ENCODE data around the gene GABARAPL2. TPM values are rescaled to one million over a fixed set of nuclear protein-coding genes. Genes with fewer than 3 reads are reported as not detected.

Gene GABARAPL2, protein sequence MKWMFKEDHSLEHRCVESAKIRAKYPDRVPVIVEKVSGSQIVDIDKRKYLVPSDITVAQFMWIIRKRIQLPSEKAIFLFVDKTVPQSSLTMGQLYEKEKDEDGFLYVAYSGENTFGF
- 10 to 100 TPM; 52.0 to 80.9 (median 61.9) TPM for total RNA-seq

DNA sequence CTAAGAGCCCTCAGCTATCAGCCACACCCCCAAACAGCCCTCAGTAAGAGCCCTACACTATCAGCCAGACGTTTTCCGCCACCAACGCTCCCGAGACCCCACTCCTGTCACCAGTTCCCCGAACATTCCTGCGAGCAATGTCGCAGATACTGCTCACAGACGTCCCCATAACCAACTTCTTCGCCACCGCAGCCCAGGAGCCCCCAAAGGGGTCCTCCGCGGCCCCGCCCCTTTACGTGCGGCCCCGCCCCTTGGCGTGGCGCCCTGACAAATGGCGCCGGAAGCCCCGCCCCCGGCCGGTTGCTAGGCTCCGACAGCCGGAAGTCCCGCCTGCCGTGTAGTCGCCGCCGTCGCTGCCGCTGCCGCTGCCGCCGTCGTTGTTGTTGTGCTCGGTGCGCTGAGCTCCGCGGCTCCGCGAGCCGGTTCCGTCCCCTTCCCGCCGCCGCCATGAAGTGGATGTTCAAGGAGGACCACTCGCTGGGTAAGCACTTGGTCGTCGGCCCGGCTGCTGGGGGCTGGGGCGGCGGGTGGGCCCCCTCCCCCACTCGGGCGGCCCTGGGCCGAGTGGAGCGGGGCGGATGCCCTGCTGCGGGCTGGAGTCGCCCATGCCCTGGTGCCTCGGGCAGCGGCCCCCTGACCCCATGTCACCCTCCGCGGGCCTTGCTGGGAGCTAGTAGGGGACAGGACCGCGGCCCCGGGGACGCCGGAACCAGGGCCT is at the start of gene GABARAPL2:
GABARAPL2 (plus strand) TSS at position 340 of the 718 bp plus-strand sequence; CDS start at position 448, 108 bp downstream.
- peaks cover 0 to 35% (median 7%) of the 10 kb centered on the region in 4 donors for H3K4me1 ChIP-seq
- peak; percentile 52 to 76 for TF ChIP-seq POLR2A (IDR thresholded peaks at IDR 0.05)
- TF ChIP-seq, protein P1, sequence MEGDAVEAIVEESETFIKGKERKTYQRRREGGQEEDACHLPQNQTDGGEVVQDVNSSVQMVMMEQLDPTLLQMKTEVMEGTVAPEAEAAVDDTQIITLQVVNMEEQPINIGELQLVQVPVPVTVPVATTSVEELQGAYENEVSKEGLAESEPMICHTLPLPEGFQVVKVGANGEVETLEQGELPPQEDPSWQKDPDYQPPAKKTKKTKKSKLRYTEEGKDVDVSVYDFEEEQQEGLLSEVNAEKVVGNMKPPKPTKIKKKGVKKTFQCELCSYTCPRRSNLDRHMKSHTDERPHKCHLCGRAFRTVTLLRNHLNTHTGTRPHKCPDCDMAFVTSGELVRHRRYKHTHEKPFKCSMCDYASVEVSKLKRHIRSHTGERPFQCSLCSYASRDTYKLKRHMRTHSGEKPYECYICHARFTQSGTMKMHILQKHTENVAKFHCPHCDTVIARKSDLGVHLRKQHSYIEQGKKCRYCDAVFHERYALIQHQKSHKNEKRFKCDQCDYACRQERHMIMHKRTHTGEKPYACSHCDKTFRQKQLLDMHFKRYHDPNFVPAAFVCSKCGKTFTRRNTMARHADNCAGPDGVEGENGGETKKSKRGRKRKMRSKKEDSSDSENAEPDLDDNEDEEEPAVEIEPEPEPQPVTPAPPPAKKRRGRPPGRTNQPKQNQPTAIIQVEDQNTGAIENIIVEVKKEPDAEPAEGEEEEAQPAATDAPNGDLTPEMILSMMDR (IDR thresholded peaks at IDR 0.05): no peak
- peak within 1 kb of the TSS; percentile 59 to 81 (median 74) for H3K27ac ChIP-seq

DNA sequence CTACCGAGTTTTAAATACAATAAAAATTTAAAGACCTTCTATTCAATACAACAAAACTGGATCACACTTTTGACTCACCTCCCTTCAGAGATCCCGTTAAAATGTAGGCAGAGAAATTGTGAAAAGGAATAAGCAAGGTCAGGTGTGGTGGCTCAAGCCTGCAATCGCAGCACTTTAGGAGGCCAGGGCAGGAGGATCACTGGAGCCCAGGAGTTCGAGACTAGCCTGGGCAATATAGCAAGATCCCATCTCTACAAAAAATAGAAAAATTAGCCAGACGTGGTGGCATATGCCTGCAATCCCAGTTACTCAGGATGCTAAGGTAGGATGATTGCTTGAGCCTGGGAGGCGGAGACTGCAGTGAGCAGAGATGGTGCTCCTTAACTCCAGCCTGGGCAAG is 47.0 kb upstream of the GABARAPL2 start:
- peaks cover 0 to 5% (median 0%) of the 10 kb centered on the region in 4 donors for H3K4me1 ChIP-seq
- H3K9me3 ChIP-seq: no peaks in the 10 kb centered on the region
- H3K4me3 ChIP-seq: no peak overlapping the region
- H3K36me3 ChIP-seq: no peaks in the 10 kb centered on the region
- no peak overlapping the region for H3K27ac ChIP-seq
- DNase-seq: peak in 1 of 3 donors; percentile 27
- no peak for TF ChIP-seq POLR2A (IDR thresholded peaks at IDR 0.05)
- TF ChIP-seq, protein P1 (IDR thresholded peaks at IDR 0.05): no peak
- H3K27me3 ChIP-seq: no peaks in the 10 kb centered on the region

More for the DNA sequence above, at the start of gene GABARAPL2:
- H3K4me3 ChIP-seq: peak within 1 kb of the TSS; percentile 82 to 97 (median 92)
- H3K36me3 ChIP-seq: peaks cover 0 to 36% (median 0%) of the 10 kb centered on the region in 3 donors
- H3K27me3 ChIP-seq: no peaks in the 10 kb centered on the region
- peak; percentile 92 to 95 (median 93) for DNase-seq
- H3K9me3 ChIP-seq: no peaks in the 10 kb centered on the region

DNA sequence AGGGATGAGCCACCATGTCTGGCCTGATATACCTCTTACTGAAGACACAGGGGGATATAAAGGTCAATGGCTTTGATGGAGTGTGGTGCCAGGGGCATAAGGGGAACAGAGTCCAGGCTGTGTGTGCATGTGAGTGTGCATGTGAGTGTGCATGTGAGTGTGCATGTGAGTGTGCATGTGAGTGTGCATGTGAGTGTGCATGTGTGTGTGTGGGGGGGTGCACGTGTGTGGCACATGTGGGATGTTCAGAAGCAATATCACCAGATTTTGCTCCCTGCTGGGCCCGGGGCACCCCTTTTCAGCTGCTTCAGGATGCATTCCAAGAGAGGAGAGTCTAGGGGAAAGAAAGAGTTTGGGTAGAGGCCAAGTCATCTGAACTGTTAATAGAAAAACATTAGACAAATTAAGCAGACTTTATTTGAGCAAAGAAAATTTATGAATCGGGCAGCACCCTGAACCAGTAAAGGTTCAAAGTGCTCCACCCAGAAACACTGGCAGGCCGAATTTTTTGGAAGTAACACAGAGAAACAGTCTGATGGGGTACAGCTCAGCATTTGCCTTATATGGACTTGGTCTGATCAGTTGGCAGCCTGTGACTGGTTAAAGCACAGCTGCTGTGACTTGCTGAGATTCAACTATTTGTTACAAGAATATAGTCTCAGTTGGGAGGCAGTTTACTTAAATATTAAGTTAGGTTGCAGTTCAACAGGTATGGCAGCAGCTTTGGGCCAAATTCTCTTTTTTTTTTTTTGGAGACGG is 40.0 kb upstream of the GABARAPL2 start:
- Histone ChIP-seq H3K27me3 (no peaks in the 10 kb centered on the region), H3K4me3 (no peak overlapping the region), H3K4me1 (peaks cover 0 to 19% (median 0%) of the 10 kb centered on the region in 4 donors), H3K36me3 (peaks cover 0 to 44% (median 0%) of the 10 kb centered on the region in 3 donors), H3K9me3 (no peaks in the 10 kb centered on the region), H3K27ac (no peak overlapping the region)
- TF ChIP-seq, protein P1 (IDR thresholded peaks at IDR 0.05): no peak
- TF ChIP-seq POLR2A (IDR thresholded peaks at IDR 0.05): no peak
- DNase-seq: peak in 1 of 3 donors; percentile 25

DNA sequence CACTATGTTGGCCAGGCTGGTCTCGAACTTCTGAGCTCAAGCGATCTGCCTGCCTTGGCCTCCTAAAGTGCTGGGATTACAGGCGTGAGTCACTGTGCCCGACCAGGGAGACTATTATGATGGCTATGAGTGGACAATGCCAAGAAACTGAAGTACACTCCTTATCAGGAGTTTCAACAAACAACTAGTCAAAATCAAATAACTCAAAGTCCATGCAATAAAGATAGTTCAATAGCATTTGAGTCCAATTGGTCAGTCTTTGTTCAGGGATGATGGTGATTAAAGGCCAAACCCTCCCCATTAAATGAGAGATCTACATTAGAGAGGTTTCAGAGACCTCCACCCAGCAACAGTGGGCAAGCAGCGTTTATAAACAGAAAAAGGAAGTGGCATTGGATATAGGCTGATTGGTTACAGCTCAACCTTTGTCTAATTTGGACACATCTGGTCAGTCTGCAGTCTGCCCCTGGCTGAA is 38.3 kb upstream of the GABARAPL2 start:
- Histone ChIP-seq H3K27ac (peak overlapping the region in 3 of 4 donors; percentile 12 to 79 (median 66)), H3K4me1 (peaks cover 0 to 19% (median 0%) of the 10 kb centered on the region in 4 donors), H3K36me3 (peaks cover 0 to 52% (median 0%) of the 10 kb centered on the region in 3 donors), H3K9me3 (no peaks in the 10 kb centered on the region), H3K27me3 (no peaks in the 10 kb centered on the region), H3K4me3 (no peak overlapping the region)
- peak in 1 of 3 donors; percentile 80 for DNase-seq
- TF ChIP-seq, protein P1 (IDR thresholded peaks at IDR 0.05): peak in 1 of 6 experiments; percentile 4
- peak in 1 of 2 donors; percentile 6 for TF ChIP-seq POLR2A (IDR thresholded peaks at IDR 0.05)
